ENCODE measurements around the gene H3-3A.
"Not testable (repeated sequence)": the region's sequence is repeated elsewhere in the genome, so short reads cannot be mapped to it uniquely, and the experiment has no call there.

H3-3A gene

GRCh38 chr1:226086776-226087175 lies 24.3 kb downstream of the H3-3A start:
- Histone ChIP-seq H3K9me2 (replicated peaks; ENCODE audit: insufficient read depth, low read length) (no peaks in the 10 kb centered on the region), H3K27ac (ENCODE audit: low read length) (no peak overlapping the region), H3K27me3 (replicated peaks; ENCODE audit: insufficient read depth, low read length) (no peaks in the 10 kb centered on the region), H3K9ac (ENCODE audit: low read length) (no peak overlapping the region), H3K4me2 (ENCODE audit: low read depth, low read length) (no peak overlapping the region), H3K79me2 (ENCODE audit: low read length) (no peaks in the 10 kb centered on the region), H3K4me1 (ENCODE audit: low read length) (peaks cover 6% of the 10 kb centered on the region), H3F3A (ENCODE audit: insufficient read depth, low read length) (peaks cover 9% of the 10 kb centered on the region; the same call in 1 of the 2 replicates), H3K4me3 (ENCODE audit: low read length) (no peak overlapping the region), H3K36me3 (replicated peaks; ENCODE audit: insufficient read depth, low read length) (no peaks in the 10 kb centered on the region), H3K9me3 (replicated peaks; ENCODE audit: insufficient read depth, low read length) (no peaks in the 10 kb centered on the region), H4K20me1 (ENCODE audit: insufficient read depth, low read length) (no peaks in the 10 kb centered on the region), H2AFZ (ENCODE audit: low read length) (no peak overlapping the region)
- no peak for DNase-seq
- no peak for TF ChIP-seq CTCF (IDR thresholded peaks at IDR 0.05; ENCODE audit: low read length)
- no peak for TF ChIP-seq EZH2 (optimal IDR thresholded peaks at IDR 0.05; ENCODE audit: low read depth, low read length)
- TF ChIP-seq EZH2phosphoT487 (IDR thresholded peaks at IDR 0.05; ENCODE audit: low read length), result no peak

- DNase-seq, result no peak
- Histone ChIP-seq H3K9ac (ENCODE audit: low read length) (no peak overlapping the region), H3F3A (ENCODE audit: insufficient read depth, low read length) (no peaks in the 10 kb centered on the region), H3K27me3 (replicated peaks; ENCODE audit: insufficient read depth, low read length) (no peaks in the 10 kb centered on the region), H4K20me1 (ENCODE audit: insufficient read depth, low read length) (no peaks in the 10 kb centered on the region), H3K27ac (ENCODE audit: low read length) (no peak overlapping the region), H3K36me3 (replicated peaks; ENCODE audit: insufficient read depth, low read length) (no peaks in the 10 kb centered on the region), H3K9me3 (replicated peaks; ENCODE audit: insufficient read depth, low read length) (no peaks in the 10 kb centered on the region), H3K9me2 (replicated peaks; ENCODE audit: insufficient read depth, low read length) (no peaks in the 10 kb centered on the region), H2AFZ (ENCODE audit: low read length) (no peak overlapping the region), H3K4me1 (ENCODE audit: low read length) (no peaks in the 10 kb centered on the region), H3K79me2 (ENCODE audit: low read length) (no peaks in the 10 kb centered on the region), H3K4me2 (ENCODE audit: low read depth, low read length) (no peak overlapping the region), H3K4me3 (ENCODE audit: low read length) (no peak overlapping the region)
- TF ChIP-seq EZH2 (optimal IDR thresholded peaks at IDR 0.05; ENCODE audit: low read depth, low read length) (no peak), EZH2phosphoT487 (IDR thresholded peaks at IDR 0.05; ENCODE audit: low read length) (no peak), CTCF (IDR thresholded peaks at IDR 0.05; ENCODE audit: low read length) (no peak)
These were observed 28.9 kb downstream of the H3-3A start for GRCh38 chr1:226091461-226091860.

- not testable (repeated sequence) for H3K4me2 ChIP-seq (ENCODE audit: low read depth, low read length); H3K36me3 ChIP-seq (replicated peaks; ENCODE audit: insufficient read depth, low read length); H3F3A ChIP-seq (ENCODE audit: insufficient read depth, low read length); H4K20me1 ChIP-seq (ENCODE audit: insufficient read depth, low read length); H3K9me3 ChIP-seq (replicated peaks; ENCODE audit: insufficient read depth, low read length); H3K4me3 ChIP-seq (ENCODE audit: low read length); DNase-seq; H3K27ac ChIP-seq (ENCODE audit: low read length); H3K9ac ChIP-seq (ENCODE audit: low read length); H2AFZ ChIP-seq (ENCODE audit: low read length); H3K27me3 ChIP-seq (replicated peaks; ENCODE audit: insufficient read depth, low read length); H3K79me2 ChIP-seq (ENCODE audit: low read length); H3K4me1 ChIP-seq (ENCODE audit: low read length); H3K9me2 ChIP-seq (replicated peaks; ENCODE audit: insufficient read depth, low read length)
These were observed 29.7 kb downstream of the H3-3A start for GRCh38 chr1:226092048-226092820.

- Histone ChIP-seq H3K9ac (ENCODE audit: low read length) (no peak overlapping the region), H3K36me3 (replicated peaks; ENCODE audit: insufficient read depth, low read length) (no peaks in the 10 kb centered on the region), H3K27me3 (replicated peaks; ENCODE audit: insufficient read depth, low read length) (no peaks in the 10 kb centered on the region), H3K4me1 (ENCODE audit: low read length) (no peaks in the 10 kb centered on the region), H3K4me2 (ENCODE audit: low read depth, low read length) (no peak overlapping the region), H3K9me2 (replicated peaks; ENCODE audit: insufficient read depth, low read length) (no peaks in the 10 kb centered on the region), H3F3A (ENCODE audit: insufficient read depth, low read length) (no peaks in the 10 kb centered on the region), H3K79me2 (ENCODE audit: low read length) (no peaks in the 10 kb centered on the region), H3K27ac (ENCODE audit: low read length) (no peak overlapping the region), H3K4me3 (ENCODE audit: low read length) (no peak overlapping the region), H4K20me1 (ENCODE audit: insufficient read depth, low read length) (no peaks in the 10 kb centered on the region), H2AFZ (ENCODE audit: low read length) (no peak overlapping the region), H3K9me3 (replicated peaks; ENCODE audit: insufficient read depth, low read length) (no peaks in the 10 kb centered on the region)
- TF ChIP-seq CTCF (IDR thresholded peaks at IDR 0.05; ENCODE audit: low read length) (no peak), EZH2 (optimal IDR thresholded peaks at IDR 0.05; ENCODE audit: low read depth, low read length) (no peak), EZH2phosphoT487 (IDR thresholded peaks at IDR 0.05; ENCODE audit: low read length) (no peak)
- DNase-seq, result no peak
These were observed 30.4 kb downstream of the H3-3A start for GRCh38 chr1:226092965-226093364.
